Panc1 (cell line): Measurements from ENCODE around the gene GLG1.

Experiments used
- CTCF ChIP-seq: fragments of 450-650 bp; IDR thresholded peaks from 2 replicates; pipeline ENCODE4 v1.5.1; 2017; ENCODE audit warnings: mild to moderate bottlenecking
- REST ChIP-seq, 2 experiments: IDR thresholded peaks; 2 replicates each; pipeline ENCODE4 v1.6.1; 2011 to 2012; ENCODE audit warnings: low read depth in 2 of 2, control low read depth in 1 of 2, low read length in 1 of 2, mild to moderate bottlenecking in 1 of 2, moderate library complexity in 1 of 2; ENCODE audit not compliant: insufficient read depth in 1 of 2
- TCF7L2 ChIP-seq: IDR thresholded peaks from 2 replicates; pipeline ENCODE4 v1.6.1; 2011; ENCODE audit warnings: mild to moderate bottlenecking, low read depth, low read length, inconsistent platforms

GRCh38 chr16:74557275-74557674 lies 49.6 kb downstream of the GLG1 start:
- TF ChIP-seq CTCF (no peak), REST (IDR thresholded peaks at IDR 0.05; ENCODE audit: insufficient read depth in 1 of 2, low read depth in 2 of 2, low read length in 1 of 2) (no peak), TCF7L2 (no peak)
